ENCODE measurements around the gene VSIG2.

- TF ChIP-seq CTCF (IDR thresholded peaks at IDR 0.05; ENCODE audit: poor library complexity), result no peak
- TF ChIP-seq EZH2 (IDR thresholded peaks at IDR 0.05; ENCODE audit: borderline replicate concordance), result no peak
Observed at GRCh38 chr11:124752471-124753102, 532 bp upstream of the VSIG2 start.

All from hepatocyte (in vitro differentiated cells).